Immature natural killer cell (primary cell): ENCODE results near the gene WDPCP. TPM values are rescaled to one million over a fixed set of nuclear protein-coding genes. Genes with fewer than 3 reads are reported as not detected.
"Not testable (repeated sequence)": the region's sequence is repeated elsewhere in the genome, so short reads cannot be mapped to it uniquely, and the experiment has no call there.

Experiments used
- DNase-seq, 3 donors: peaks; one replicate each; pipeline ENCODE4 v3.0.0; 2022; ENCODE audit warnings: mixed read lengths in 1 of 3
- H3K27ac Mint-ChIP-seq, 6 donors: one replicate each; pipeline ENCODE4 v1.8.0; 2020; ENCODE audit warnings: mixed read lengths in 6 of 6, mild to moderate bottlenecking in 5 of 6, inconsistent platforms in 4 of 6, moderate library complexity in 3 of 6
- H3K27me3 Mint-ChIP-seq, 3 donors: one replicate each; pipeline ENCODE4 v1.8.0; 2020 to 2021; ENCODE audit warnings: low read depth in 3 of 3, mild to moderate bottlenecking in 3 of 3, mixed read lengths in 3 of 3, moderate library complexity in 3 of 3, inconsistent platforms in 1 of 3
- H3K36me3 Mint-ChIP-seq, 3 donors: one replicate each; pipeline ENCODE4 v1.8.0; 2020; ENCODE audit warnings: mixed read lengths in 3 of 3, inconsistent platforms in 2 of 3, mild to moderate bottlenecking in 2 of 3
- H3K4me1 Mint-ChIP-seq, 2 donors: one replicate each; pipeline ENCODE4 v1.8.0; 2020; ENCODE audit warnings: inconsistent platforms in 2 of 2, mild to moderate bottlenecking in 2 of 2, mixed read lengths in 2 of 2, moderate library complexity in 1 of 2
- H3K4me3 Mint-ChIP-seq, 5 donors: one replicate each; pipeline ENCODE4 v1.8.0; 2020; ENCODE audit warnings: mild to moderate bottlenecking in 5 of 5, mixed read lengths in 5 of 5, inconsistent platforms in 3 of 5, moderate library complexity in 3 of 5
- H3K9me3 Mint-ChIP-seq, 6 donors: one replicate each; pipeline ENCODE4 v1.8.0; 2020; ENCODE audit warnings: mild to moderate bottlenecking in 6 of 6, mixed read lengths in 6 of 6, inconsistent platforms in 4 of 6, moderate library complexity in 3 of 6
- polyA plus RNA-seq, 3 donors: library from polyadenylated mRNA; unstranded; fragments of 300-500 nt; fragmentation: Illumina TruSeq; gene quantifications; one replicate each; pipeline ENCODE4 v1.2.3, GENCODE V29; 2021

Gene WDPCP
- polyA plus RNA-seq, 3 donors from 2014 or later = 4.3 to 7.7 (median 5.6) TPM

DNA sequence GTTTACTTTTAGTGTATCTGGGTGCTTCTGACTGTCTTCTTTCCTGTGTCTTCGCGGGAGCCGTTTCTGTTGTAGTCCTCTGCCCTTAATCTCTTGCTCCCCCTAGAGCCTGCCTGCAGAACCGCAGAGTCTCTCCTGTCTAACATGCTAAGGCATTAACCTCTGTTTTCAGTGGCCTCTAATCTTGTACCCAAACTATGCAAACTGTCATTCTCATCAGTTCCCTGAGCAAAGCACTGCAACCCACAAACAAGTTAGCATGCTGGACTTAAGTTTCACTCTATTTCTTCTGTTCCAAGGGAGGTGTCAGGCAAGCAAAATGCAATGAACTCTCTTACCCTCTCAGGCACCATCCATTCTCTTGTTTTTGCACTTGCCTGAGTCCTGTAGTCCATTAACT lies 399.3 kb downstream of the WDPCP start:
- H3K36me3 Mint-ChIP-seq = peaks cover 11 to 20% (median 20%) of the 10 kb centered on the region in 3 donors

DNA sequence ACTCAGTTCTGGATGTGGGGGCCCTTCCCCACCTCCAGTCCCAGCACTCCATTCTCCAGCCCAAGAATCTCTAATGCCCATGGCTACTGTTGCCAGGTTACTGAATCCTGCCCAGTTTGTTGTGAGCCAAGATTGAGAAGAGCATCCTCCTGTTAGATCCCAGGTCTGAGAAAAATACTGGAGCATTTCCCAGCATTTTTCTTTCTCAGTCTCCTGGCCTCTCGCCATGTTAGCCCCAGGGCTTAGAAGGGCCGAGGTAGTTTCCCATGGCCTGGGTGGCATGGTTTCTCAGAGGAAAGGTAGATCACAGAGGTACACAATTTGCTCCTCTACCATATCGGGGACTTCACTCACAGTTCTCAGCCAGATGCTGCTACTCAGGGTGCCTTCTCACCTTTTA lies 401.9 kb downstream of the WDPCP start:
- DNase-seq = no peak
- Mint-ChIP-seq H3K4me3 (no peak overlapping the region), H3K9me3 (peaks cover 29 to 82% (median 61%) of the 10 kb centered on the region in 6 donors), H3K4me1 (no peaks in the 10 kb centered on the region), H3K27me3 (peaks cover 0 to 2% (median 0%) of the 10 kb centered on the region in 3 donors), H3K27ac (no peak overlapping the region), H3K36me3 (peaks cover 11 to 26% (median 20%) of the 10 kb centered on the region in 3 donors)

More for the DNA sequence above, 399.3 kb downstream of the WDPCP start:
- Mint-ChIP-seq H3K9me3 (peaks cover 19 to 62% (median 49%) of the 10 kb centered on the region in 6 donors), H3K4me3 (no peak overlapping the region), H3K27ac (no peak overlapping the region), H3K27me3 (no peaks in the 10 kb centered on the region), H3K4me1 (no peaks in the 10 kb centered on the region)
- no peak for DNase-seq

- Mint-ChIP-seq H3K27me3 (peaks cover 0 to 1% (median 0%) of the 10 kb centered on the region in 3 donors), H3K4me1 (no peaks in the 10 kb centered on the region), H3K36me3 (peaks cover 20 to 36% (median 23%) of the 10 kb centered on the region in 3 donors), H3K27ac (no peak overlapping the region), H3K9me3 (peaks cover 6 to 25% (median 14%) of the 10 kb centered on the region in 6 donors), H3K4me3 (no peak overlapping the region)
- DNase-seq = no peak
Measured at GRCh38 chr2:63163161-63163820, 425.0 kb downstream of the WDPCP start.

DNA sequence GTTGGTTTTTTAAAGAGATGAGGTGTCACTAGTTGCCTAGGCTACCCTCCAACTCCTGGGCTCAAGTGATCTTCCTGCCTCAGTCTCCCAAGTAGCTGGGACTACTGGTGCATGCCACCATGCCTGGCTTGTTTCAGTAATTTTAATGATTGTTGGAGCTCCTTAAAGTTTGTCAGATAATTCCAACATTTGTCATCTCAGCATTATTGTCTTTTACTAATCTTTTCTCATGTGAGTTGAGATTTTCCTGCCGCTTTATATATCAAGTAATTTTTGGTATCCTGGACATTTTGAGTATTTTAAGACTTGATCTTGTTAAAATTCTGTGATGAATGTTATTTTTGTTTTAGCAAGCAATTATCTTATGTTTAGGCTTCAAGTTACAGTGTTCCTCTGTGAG lies 429.0 kb downstream of the WDPCP start:
- H3K27ac Mint-ChIP-seq = no peak overlapping the region
- peaks cover 0 to 7% (median 4%) of the 10 kb centered on the region in 6 donors for H3K9me3 Mint-ChIP-seq
- no peak overlapping the region for H3K4me3 Mint-ChIP-seq
- no peaks in the 10 kb centered on the region for H3K27me3 Mint-ChIP-seq
- H3K4me1 Mint-ChIP-seq = no peaks in the 10 kb centered on the region
- no peak for DNase-seq
- peaks cover 2 to 21% (median 10%) of the 10 kb centered on the region in 3 donors for H3K36me3 Mint-ChIP-seq

GRCh38 chr2:63136683-63137082 lies 451.6 kb downstream of the WDPCP start:
- peaks cover 9 to 23% (median 12%) of the 10 kb centered on the region in 3 donors for H3K36me3 Mint-ChIP-seq
- H3K4me3 Mint-ChIP-seq, DNase-seq, H3K27ac Mint-ChIP-seq, H3K27me3 Mint-ChIP-seq, H3K4me1 Mint-ChIP-seq: not testable (repeated sequence)
- peaks cover 36 to 84% (median 64%) of the 10 kb centered on the region in 6 donors for H3K9me3 Mint-ChIP-seq

GRCh38 chr2:63132020-63132419 lies 456.3 kb downstream of the WDPCP start:
- H3K27ac Mint-ChIP-seq = no peak overlapping the region
- peaks cover 30 to 62% (median 40%) of the 10 kb centered on the region in 6 donors for H3K9me3 Mint-ChIP-seq
- no peak for DNase-seq
- no peak overlapping the region for H3K4me3 Mint-ChIP-seq
- H3K4me1 Mint-ChIP-seq = no peaks in the 10 kb centered on the region
- H3K27me3 Mint-ChIP-seq = peaks cover 0 to 1% (median 0%) of the 10 kb centered on the region in 3 donors
- H3K36me3 Mint-ChIP-seq = peaks cover 16 to 27% (median 18%) of the 10 kb centered on the region in 3 donors

GRCh38 chr2:63131196-63131595 lies 457.1 kb downstream of the WDPCP start:
- H3K9me3 Mint-ChIP-seq = peaks cover 26 to 57% (median 35%) of the 10 kb centered on the region in 6 donors
- no peak for DNase-seq
- peaks cover 0 to 1% (median 0%) of the 10 kb centered on the region in 3 donors for H3K27me3 Mint-ChIP-seq
- H3K36me3 Mint-ChIP-seq = peaks cover 13 to 27% (median 16%) of the 10 kb centered on the region in 3 donors
- no peak overlapping the region for H3K27ac Mint-ChIP-seq
- H3K4me1 Mint-ChIP-seq = no peaks in the 10 kb centered on the region
- no peak overlapping the region for H3K4me3 Mint-ChIP-seq

GRCh38 chr2:63127594-63127993 lies 460.7 kb downstream of the WDPCP start:
- Mint-ChIP-seq H3K4me3 (no peak overlapping the region), H3K27me3 (peaks cover 0 to 1% (median 0%) of the 10 kb centered on the region in 3 donors), H3K9me3 (peaks cover 15 to 34% (median 24%) of the 10 kb centered on the region in 6 donors), H3K4me1 (peaks cover 0 to 7% of the 10 kb centered on the region in 2 donors), H3K36me3 (peaks cover 9 to 20% (median 16%) of the 10 kb centered on the region in 3 donors), H3K27ac (no peak overlapping the region)
- no peak for DNase-seq

DNA sequence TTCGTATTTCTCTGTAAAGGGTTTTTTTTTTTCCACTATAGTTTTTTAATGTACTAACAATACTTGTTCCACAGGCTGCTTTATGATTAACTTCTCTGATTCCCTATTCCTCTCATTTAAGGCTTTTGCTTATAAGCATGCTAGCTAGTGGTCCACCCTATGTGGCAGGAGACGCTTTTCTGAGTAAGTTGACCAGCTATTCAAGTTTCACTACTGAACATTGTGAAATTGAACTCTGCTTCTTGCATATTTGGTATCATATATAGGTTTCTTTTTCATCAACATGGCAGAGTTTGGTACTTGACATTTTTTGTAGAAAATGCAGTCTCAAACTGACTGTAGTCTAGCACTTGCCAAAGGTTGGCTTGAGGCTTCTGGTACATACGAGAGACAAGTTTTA lies 463.4 kb downstream of the WDPCP start:
- H3K4me1 Mint-ChIP-seq = peaks cover 0 to 7% of the 10 kb centered on the region in 2 donors
- no peak for DNase-seq
- H3K27ac Mint-ChIP-seq = no peak overlapping the region
- peaks cover 0 to 1% (median 0%) of the 10 kb centered on the region in 3 donors for H3K27me3 Mint-ChIP-seq
- H3K4me3 Mint-ChIP-seq = no peak overlapping the region
- peaks cover 8 to 10% (median 10%) of the 10 kb centered on the region in 3 donors for H3K36me3 Mint-ChIP-seq
- peaks cover 4 to 9% (median 6%) of the 10 kb centered on the region in 6 donors for H3K9me3 Mint-ChIP-seq

- peaks cover 10 to 13% (median 11%) of the 10 kb centered on the region in 3 donors for H3K36me3 Mint-ChIP-seq
- no peak overlapping the region for H3K27ac Mint-ChIP-seq
- H3K4me1 Mint-ChIP-seq = peaks cover 0 to 7% of the 10 kb centered on the region in 2 donors
- H3K27me3 Mint-ChIP-seq = peaks cover 0 to 1% (median 0%) of the 10 kb centered on the region in 3 donors
- peaks cover 1 to 11% (median 3%) of the 10 kb centered on the region in 6 donors for H3K9me3 Mint-ChIP-seq
- no peak overlapping the region for H3K4me3 Mint-ChIP-seq
- DNase-seq = no peak
Measured at GRCh38 chr2:63124218-63124617, 464.1 kb downstream of the WDPCP start.

DNA sequence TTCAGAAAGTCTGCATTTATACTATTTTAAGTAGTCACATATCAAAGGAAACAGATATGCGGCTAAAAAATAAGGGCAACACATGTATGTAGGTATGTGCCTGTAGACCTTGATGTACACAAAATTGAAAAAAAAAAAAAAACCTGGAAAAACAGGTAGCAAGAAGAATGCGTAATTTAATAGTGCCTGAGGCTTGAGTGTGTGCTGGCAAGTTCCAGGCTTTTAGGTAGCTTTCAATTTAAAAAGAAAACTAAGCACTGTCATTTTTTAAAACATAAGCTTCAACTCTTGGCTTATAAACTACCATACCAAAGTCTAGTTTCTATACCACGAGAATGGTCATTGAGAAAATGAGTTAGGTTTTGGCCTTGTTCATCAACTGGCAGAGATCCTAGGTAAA lies 465.4 kb downstream of the WDPCP start:
- DNase-seq = no peak
- Mint-ChIP-seq H3K36me3 (peaks cover 10 to 14% (median 13%) of the 10 kb centered on the region in 3 donors), H3K27me3 (no peaks in the 10 kb centered on the region), H3K4me3 (no peak overlapping the region), H3K27ac (no peak overlapping the region), H3K9me3 (peaks cover 0 to 10% (median 4%) of the 10 kb centered on the region in 6 donors), H3K4me1 (peaks cover 0 to 7% of the 10 kb centered on the region in 2 donors)

GRCh38 chr2:63121055-63121834 lies 467.0 kb downstream of the WDPCP start:
- H3K27ac Mint-ChIP-seq = no peak overlapping the region
- H3K27me3 Mint-ChIP-seq = no peaks in the 10 kb centered on the region
- DNase-seq = no peak
- no peak overlapping the region for H3K4me3 Mint-ChIP-seq
- peaks cover 0 to 7% of the 10 kb centered on the region in 2 donors for H3K4me1 Mint-ChIP-seq
- peaks cover 0 to 17% (median 12%) of the 10 kb centered on the region in 6 donors for H3K9me3 Mint-ChIP-seq
- peaks cover 10 to 14% (median 13%) of the 10 kb centered on the region in 3 donors for H3K36me3 Mint-ChIP-seq

GRCh38 chr2:63118821-63119220 lies 469.5 kb downstream of the WDPCP start:
- Mint-ChIP-seq H3K4me3 (no peak overlapping the region), H3K4me1 (no peaks in the 10 kb centered on the region), H3K27me3 (no peaks in the 10 kb centered on the region), H3K27ac (no peak overlapping the region), H3K9me3 (peaks cover 8 to 38% (median 21%) of the 10 kb centered on the region in 6 donors), H3K36me3 (peaks cover 10 to 14% (median 13%) of the 10 kb centered on the region in 3 donors)
- DNase-seq = no peak

GRCh38 chr2:63104482-63104881 lies 483.8 kb downstream of the WDPCP start:
- DNase-seq = no peak
- no peaks in the 10 kb centered on the region for H3K4me1 Mint-ChIP-seq
- H3K9me3 Mint-ChIP-seq = peaks cover 9 to 49% (median 31%) of the 10 kb centered on the region in 6 donors
- H3K36me3 Mint-ChIP-seq = peaks cover 0 to 4% (median 4%) of the 10 kb centered on the region in 3 donors
- no peak overlapping the region for H3K4me3 Mint-ChIP-seq
- H3K27me3 Mint-ChIP-seq = peaks cover 2 to 7% (median 5%) of the 10 kb centered on the region in 3 donors
- H3K27ac Mint-ChIP-seq = no peak overlapping the region
